ENCODE measurements around the gene CREBBP.
"Not testable (repeated sequence)": the region's sequence is repeated elsewhere in the genome, so short reads cannot be mapped to it uniquely, and the experiment has no call there.

CREBBP gene

GRCh38 chr16:3880623-3881498 lies at the start of gene CREBBP:
Gene CREBBP (minus strand): TSS chr16:3880713. CDS start chr16:3879916, 797 bp downstream.
- DNase-seq (ENCODE audit: low read depth, low spot score) = peak; percentile 74

- not testable (repeated sequence) for DNase-seq (ENCODE audit: low read depth, low spot score)
These were observed 46.6 kb upstream of the CREBBP start for GRCh38 chr16:3927147-3927546.

- DNase-seq (ENCODE audit: low read depth, low spot score) = no peak
These were observed 44.2 kb upstream of the CREBBP start for GRCh38 chr16:3924763-3925162.

DNA sequence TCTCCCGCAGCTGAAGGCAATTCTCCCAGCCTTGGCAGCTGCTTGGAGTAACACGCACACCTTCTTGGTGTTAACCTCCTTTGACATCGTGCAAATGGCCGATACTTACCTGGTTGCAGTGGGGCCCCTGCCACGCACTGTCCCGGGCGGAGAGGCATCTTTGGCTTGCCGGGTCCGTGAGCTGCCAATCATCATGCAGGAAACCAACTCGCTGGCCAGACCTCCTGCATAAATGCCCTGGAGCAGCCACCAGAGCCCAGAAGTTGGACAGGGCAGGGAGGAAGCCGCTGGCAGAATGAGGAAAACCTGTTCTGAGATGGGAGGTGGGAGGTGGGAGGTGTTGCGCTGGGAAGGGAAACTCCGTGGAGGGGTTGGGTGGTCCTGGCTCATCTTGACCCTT lies 41.7 kb upstream of the CREBBP start:
- DNase-seq (ENCODE audit: low read depth, low spot score) = no peak

- no peak for DNase-seq (ENCODE audit: low read depth, low spot score)
These were observed 39.7 kb upstream of the CREBBP start for GRCh38 chr16:3920206-3920605.

- no peak for DNase-seq (ENCODE audit: low read depth, low spot score)
These were observed 38.9 kb upstream of the CREBBP start for GRCh38 chr16:3919413-3919812.

- DNase-seq (ENCODE audit: low read depth, low spot score) = no peak
These were observed 35.1 kb upstream of the CREBBP start for GRCh38 chr16:3915426-3916260.

DNA sequence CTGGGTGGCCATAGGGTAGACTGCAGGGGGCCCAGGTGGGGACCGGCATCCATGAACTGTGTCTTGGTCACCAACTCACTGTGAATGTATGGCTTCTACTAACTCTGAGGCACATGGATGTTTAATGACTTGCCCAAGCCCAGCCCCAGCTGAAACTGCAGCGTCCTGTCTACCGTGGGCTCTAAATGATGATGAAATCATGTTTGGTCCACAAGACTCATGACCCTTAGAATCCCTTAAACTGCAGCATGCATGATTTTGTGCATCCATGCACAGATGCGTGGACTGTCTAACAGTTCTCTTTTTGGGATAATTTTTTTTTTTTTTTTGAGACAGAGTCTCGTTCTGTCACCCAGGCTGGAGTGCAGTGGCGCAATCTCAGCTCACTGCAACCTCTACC lies 32.4 kb upstream of the CREBBP start:
- no peak for DNase-seq (ENCODE audit: low read depth, low spot score)

DNA sequence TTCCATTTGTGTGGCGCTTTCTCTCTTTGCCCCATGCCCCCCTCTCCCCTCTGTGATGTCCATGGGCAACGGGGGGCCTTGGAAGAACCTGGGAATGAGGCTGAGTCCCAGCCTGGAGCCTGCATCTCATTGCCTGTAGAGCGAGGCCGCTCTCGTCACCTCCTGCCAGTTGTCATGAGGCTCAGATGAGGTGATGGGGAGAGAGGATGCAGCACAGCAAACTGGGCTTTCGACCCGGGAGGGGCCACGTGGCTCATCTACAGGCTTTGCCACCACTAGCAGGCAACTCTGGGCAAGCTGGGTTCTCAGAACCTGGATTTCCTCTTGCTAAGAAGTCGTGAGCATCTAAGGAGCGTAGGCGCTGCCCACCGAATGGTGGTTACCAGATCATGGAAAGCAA lies 31.9 kb upstream of the CREBBP start:
- DNase-seq (ENCODE audit: low read depth, low spot score) = no peak

- DNase-seq (ENCODE audit: low read depth, low spot score) = not testable (repeated sequence)
These were observed 31.2 kb upstream of the CREBBP start for GRCh38 chr16:3911741-3912140.

DNA sequence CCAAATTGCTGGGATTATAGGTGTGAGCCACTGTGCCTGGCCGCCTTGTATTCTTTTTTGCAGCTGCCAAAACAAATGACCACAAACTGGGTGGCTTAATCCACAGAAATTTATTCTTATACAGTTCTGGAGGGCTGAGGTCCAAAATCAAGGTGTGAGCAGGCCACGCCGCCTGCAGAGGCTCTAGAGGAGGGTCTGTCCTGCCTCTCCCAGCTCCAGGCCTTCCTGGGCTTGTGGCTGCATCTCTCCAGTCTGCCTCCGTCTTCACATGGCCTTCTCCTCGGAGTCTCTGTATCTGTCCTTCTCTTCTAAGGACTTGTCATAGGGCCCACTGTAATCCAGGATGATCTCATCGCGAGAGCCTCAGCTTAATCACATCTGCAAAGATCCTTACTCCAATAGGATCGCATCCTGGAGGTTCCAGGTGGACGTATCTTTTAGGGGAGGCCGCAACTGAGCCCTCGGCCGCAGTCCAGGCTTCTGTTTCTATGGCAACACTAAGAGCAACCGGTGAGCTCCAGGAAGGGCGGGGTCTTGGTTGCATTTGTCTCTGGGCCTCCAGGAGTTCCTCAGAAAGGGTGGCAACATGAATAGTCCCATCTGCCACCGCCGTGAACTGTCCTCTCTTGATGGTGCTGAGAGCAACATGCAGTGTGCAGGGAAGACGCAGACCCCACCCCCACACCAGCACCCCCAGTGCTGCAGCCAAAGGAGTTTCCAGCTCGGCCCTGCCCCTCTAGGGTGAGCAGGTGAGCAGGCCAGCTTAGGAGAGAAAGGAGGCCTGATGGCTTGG lies 29.5 kb upstream of the CREBBP start:
- no peak for DNase-seq (ENCODE audit: low read depth, low spot score)

GRCh38 chr16:3908951-3909437 lies 28.5 kb upstream of the CREBBP start:
- DNase-seq (ENCODE audit: low read depth, low spot score) = no peak

DNA sequence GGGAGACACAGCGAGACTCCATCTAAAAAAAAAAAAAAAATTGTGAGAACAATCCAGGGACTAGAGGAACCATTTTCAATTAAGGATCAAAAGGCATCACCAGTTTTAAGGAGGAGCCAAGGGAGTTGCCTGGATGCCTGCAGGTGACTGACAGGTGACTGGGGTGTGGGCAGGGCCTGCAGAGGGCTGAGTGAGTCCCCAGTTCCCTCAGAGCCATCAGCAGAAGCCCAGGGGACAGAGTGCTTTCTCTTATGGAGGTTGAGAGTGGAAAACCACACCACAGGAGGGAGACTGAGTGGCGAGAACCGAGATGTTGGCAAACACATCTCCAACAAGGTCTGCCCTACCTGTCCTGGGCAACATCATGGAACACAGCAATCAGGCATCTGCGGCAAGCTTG lies 27.1 kb upstream of the CREBBP start:
- no peak for DNase-seq (ENCODE audit: low read depth, low spot score)

- DNase-seq (ENCODE audit: low read depth, low spot score) = no peak
These were observed 25.9 kb upstream of the CREBBP start for GRCh38 chr16:3906363-3906762.

- no peak for DNase-seq (ENCODE audit: low read depth, low spot score)
These were observed 24.4 kb upstream of the CREBBP start for GRCh38 chr16:3904875-3905274.

DNA sequence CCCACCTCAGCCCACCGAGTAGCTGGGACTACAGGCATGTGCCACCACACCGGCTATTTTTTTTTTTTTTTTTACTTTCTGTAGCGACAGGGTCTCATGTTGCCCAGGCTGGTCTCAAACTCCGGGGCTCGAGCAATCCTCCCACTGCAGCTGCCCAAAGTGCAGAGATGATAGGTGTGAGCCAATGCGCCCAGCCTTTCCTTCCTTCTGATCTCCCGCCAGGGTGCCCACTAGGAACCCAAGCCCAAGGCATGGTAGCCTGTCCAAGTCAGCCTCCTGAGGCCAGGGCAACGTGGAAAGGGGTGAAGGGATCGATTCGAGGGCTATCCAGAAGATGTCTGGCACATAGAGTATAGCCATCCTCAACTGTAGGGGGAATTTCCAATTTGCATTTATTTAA lies 9.6 kb upstream of the CREBBP start:
- DNase-seq (ENCODE audit: low read depth, low spot score) = no peak

GRCh38 chr16:3889059-3889458 lies 8.5 kb upstream of the CREBBP start:
- no peak for DNase-seq (ENCODE audit: low read depth, low spot score)

- DNase-seq (ENCODE audit: low read depth, low spot score) = not testable (repeated sequence)
These were observed 5.5 kb upstream of the CREBBP start for GRCh38 chr16:3885999-3886398.

GRCh38 chr16:3884398-3884797 lies 3.9 kb upstream of the CREBBP start:
- DNase-seq (ENCODE audit: low read depth, low spot score) = no peak

- no peak for DNase-seq (ENCODE audit: low read depth, low spot score)
These were observed 2.0 kb upstream of the CREBBP start for GRCh38 chr16:3882531-3882930.

DNA sequence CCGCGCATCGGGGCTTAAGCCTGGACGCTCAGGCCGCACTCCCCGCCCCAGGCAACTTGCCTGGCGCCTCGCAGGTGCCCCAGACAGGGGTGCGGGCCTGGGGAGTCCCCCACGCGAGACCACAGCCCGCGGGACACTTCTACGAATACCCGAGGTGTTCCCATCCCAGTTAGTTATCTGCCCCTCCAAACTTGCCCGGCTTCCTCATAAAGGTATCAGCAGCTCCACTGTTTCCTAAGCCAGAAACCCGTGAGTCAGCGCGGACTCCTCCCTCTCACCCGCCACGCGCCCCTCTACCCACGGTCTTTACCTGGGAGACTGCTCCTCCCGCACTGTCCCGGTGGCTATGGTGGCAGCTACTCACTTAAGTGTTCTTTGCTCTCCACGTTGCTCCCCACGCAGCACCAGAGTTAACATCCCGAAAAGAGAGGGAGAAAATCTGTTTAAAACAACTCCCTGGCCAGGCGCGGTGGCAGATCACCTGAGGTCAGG lies 1.0 kb upstream of the CREBBP start:
- DNase-seq (ENCODE audit: low read depth, low spot score) = no peak
